GM21619 (cell line): ENCODE results near the gene ATP10A.

Source experiments
- ATAC-seq: cut with Tn5 transposase; IDR thresholded peaks from one replicate; pipeline ENCODE4 v1.9.1; 2021; ENCODE audit not compliant: unreplicated experiment

The ATP10A gene, protein sequence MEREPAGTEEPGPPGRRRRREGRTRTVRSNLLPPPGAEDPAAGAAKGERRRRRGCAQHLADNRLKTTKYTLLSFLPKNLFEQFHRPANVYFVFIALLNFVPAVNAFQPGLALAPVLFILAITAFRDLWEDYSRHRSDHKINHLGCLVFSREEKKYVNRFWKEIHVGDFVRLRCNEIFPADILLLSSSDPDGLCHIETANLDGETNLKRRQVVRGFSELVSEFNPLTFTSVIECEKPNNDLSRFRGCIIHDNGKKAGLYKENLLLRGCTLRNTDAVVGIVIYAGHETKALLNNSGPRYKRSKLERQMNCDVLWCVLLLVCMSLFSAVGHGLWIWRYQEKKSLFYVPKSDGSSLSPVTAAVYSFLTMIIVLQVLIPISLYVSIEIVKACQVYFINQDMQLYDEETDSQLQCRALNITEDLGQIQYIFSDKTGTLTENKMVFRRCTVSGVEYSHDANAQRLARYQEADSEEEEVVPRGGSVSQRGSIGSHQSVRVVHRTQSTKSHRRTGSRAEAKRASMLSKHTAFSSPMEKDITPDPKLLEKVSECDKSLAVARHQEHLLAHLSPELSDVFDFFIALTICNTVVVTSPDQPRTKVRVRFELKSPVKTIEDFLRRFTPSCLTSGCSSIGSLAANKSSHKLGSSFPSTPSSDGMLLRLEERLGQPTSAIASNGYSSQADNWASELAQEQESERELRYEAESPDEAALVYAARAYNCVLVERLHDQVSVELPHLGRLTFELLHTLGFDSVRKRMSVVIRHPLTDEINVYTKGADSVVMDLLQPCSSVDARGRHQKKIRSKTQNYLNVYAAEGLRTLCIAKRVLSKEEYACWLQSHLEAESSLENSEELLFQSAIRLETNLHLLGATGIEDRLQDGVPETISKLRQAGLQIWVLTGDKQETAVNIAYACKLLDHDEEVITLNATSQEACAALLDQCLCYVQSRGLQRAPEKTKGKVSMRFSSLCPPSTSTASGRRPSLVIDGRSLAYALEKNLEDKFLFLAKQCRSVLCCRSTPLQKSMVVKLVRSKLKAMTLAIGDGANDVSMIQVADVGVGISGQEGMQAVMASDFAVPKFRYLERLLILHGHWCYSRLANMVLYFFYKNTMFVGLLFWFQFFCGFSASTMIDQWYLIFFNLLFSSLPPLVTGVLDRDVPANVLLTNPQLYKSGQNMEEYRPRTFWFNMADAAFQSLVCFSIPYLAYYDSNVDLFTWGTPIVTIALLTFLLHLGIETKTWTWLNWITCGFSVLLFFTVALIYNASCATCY (N-terminal part only)

DNA sequence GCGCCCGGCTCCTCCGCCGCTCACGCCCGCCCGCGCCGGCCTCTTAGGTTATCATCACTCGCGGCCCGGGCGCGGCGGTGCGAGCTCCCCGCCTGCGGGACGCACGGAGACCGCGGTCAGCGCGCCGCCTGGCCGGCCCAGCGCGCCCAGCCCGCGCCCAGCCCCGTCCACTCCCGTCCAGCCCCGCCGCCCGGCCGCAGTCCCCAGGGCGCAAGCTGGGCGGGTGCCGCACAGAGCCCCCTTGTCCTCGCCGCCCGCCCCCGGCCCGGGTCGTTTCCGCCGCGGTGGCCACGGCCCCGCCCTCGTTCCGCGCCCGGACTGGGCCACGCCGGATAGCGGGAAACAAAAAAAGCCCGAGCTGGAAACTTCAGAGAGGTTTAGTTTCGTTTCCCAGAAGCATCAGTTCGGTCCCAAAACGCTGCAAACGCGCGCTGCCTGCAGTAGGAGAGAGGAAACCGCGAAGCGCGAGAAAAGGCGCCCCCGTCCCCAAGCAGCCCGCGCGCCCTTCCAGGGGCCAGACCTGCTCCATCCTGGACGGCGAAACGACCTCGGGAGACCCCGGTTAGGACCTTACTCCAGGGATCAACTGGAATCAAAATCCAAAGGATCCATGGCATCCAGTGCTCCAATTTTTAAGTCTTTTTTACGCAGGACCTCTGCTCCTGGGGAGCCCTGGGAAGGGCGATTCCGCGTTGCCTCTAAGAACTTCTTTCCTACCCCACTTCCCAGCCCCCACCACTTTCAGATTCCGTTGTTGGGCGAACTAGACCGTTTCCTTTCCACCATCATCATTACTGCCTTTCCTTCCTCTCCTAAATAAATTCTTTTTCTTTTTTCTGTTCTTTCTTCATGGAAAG is at the start of gene ATP10A:
Gene ATP10A (minus strand): TSS at position 217 of the 857 bp plus-strand sequence. CDS start 231 bp downstream, outside the sequence.
- ATAC-seq = no peak

DNA sequence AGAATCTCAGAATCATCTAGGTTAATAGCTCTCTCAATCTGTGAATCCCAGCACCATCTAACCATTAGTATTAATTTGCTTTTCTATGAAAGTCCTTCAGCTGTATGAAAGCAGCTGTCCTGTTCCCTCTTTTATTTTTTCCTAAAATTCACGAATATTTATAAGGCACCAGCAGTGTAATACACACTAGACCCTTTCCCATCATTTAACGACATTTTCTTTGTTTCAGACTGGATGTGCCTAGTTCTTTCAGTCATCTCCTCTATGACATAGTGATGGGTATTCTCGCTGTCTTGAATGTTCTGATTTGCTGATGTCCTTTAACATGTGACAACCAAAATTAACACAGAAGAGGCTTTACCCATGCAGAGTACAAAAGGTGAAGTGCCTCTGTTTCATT is 48.9 kb upstream of the ATP10A start:
- no peak for ATAC-seq

DNA sequence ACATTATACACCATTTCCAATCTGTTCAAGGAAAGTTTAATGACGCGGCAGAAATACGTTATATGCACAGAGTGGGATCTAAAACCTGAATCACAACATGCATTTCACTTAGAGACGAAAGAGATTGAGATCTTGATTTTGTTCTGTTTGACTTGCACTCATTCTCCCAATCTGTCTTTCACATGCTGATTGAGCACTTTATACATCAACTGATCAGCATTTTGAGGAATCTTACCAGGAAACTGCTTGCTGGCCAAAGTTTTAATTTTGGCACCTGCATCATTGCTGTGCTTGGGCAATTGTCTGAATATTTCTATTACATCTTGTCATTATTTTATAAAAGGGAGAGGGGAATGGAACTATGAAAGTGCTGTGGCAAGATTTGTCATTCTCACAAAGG is 47.7 kb upstream of the ATP10A start:
- ATAC-seq = no peak

DNA sequence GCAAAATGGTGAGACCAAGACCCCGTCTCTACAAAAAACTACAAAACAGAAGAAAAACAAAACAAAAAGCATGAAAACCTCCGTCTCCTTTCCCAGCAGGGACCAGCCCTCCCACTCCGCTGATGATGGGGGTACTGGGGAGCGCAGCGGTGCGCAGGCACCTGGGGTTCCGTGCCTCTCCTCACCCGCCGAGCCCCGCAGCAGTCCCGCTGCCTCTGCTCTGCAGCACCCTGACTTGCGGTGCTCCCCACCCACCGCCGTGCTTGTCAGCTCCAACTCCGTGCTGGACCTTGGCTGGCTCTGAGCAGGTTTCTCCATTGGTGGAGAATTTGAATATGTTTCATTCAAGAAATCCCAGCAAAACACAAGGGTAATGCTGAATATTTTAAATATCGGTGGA is 46.7 kb upstream of the ATP10A start:
- ATAC-seq = no peak

DNA sequence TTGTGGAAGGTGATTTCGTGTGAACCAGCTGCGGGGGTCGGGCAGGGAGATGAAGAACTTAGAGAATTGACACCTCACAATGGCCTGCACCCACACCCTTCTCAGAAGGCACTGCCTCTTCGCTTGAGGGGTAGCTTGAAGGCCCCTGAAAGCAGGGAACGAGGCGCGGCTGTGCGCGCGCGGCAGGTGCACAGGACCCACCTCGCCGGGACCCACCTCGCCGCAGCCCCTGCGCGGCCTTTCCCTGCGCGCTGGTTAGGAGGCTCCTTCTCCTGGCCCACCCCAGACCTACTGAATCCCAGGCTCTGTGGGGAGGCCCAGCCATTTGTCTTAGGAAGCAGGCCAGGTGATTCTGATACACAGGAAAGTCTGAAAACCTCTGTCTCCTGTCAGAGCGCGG is 46.2 kb upstream of the ATP10A start:
- ATAC-seq = no peak

DNA sequence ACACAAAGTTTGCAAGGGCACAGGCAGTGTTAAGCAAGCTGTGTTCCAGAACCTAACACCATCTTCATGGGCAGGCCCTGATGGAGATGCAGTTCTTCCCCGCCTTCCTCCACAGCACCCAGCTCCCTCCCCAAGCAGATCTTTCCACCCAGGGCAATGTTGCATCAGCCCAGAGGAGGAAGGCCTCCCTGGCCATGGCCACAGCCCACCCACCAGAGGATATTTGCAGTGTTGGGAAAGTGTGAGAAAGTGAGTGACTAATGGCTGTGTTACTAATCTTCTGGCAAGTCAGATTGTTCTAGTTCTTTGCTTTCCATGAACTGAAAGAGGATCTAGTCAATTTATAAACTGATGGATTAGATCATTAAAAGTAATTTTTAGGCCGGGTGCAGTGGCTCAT is 42.0 kb upstream of the ATP10A start:
- no peak for ATAC-seq

DNA sequence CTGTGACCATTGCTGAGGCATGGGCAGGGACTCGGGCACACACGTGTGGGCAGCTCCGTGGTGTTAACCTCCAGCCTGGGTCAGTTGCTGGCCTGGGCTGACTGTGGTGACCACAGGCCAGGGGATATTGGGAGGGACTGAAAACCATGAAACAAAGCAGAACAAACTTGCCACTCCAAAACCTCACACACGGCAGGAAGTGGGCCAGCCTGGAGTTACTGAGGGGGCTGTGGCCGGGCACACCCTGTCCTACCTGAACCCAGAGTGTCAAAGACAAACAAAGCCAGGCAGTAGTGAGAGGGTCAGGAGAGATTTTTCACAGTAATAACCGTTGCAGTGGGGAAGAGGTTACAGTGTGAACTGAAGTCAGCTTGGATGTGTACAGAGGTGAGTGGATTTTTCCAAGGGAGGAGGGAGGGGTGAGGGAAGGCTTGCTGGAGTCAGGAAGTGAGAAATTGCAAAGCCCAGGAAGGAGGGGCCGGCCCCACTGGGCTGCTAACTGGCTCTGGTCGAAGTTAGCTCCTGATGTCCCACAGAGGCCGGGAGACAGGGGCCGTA is 40.0 kb upstream of the ATP10A start:
- no peak for ATAC-seq

DNA sequence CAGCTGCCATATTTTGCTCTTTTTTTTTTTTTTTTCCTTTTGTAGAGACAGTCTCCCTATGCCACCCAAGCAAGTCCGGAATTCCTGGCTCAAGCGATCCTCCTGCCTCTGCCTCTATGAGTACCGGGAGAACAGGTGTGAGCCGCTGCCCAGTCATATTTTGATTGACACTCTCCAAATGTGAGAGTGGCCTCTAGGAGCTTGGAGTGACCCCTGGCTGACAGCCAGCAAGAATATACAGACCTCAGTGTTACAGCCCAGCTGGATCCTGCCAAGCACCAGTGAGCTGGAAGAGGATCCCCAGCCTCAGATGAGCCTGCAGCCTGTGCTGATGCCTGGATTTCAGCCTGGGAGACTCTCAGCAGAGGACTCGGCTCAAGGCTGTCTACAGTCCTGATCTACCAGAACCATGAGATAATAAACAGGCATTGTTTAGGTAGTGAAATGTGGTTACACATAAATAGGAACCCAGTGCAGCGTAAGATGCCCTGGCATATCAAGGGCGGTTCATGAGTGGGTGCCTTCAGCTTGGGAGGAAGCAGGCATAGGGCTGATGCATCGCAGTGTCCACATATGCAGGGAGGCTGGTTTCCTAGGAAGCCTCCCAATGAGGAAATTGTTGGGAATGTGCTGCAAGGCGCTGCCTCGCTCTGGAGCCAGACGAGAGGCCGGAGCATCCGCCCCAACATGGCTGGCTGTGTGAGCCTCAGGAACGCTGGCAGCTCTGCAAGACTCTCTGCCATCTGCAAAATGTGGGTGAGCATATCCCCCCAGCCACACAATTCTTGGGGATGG is 38.9 kb upstream of the ATP10A start:
- no peak for ATAC-seq

DNA sequence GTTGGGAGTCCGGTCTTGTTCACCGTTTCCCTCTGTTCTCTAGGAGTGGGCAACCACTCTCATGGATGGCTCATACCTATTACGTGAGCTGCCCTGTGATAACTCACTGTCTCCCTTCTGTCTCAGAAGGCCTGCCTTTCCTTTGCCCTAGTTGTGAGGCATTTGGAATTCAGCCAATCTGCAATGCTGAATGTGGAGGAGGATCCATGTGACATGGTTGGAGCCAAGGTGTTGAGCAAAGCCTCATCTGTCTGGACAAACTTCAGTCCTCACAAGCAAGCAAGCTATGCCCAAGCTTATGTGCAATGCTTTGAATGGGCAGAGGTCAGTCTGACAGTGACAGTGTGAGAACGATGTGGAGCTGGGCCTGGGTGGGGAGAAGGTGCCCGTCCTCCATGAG is 37.8 kb upstream of the ATP10A start:
- no peak for ATAC-seq

DNA sequence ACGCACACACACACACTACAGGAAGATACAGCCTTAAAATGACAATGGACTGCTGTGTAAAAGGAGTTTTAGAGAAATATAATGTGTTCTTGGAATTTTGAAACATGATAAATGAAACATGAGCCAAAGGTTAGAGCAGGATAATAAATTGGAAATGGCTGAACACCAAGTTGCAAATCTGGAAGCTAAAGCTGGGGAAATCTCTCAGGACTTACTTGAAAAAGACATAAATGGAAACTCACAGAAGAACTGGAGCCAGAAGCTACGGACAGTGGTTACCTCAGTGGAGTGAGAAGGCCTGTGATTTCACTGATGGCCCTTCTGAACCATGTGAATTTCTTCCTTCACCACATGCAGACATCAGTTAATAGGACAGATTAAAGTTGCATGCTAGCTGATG is 37.3 kb upstream of the ATP10A start:
- no peak for ATAC-seq

DNA sequence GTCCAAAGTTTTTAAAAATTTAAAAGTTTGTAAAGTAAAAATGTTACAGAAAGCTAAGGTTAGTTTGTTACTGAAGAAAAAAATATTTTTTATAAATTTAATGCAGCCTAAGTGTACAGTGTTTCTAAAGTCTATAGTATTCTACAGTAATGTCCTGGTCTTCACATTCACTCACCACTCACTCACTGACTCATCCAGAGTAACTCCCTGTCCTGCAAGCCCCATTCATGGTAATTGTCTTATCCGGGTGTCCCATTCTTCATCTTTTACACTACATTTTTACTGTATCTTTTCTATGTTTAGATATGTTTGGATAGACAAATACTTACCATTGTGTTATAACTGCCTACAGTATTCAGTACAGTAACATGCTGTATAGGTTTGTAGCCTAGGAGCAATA is 36.7 kb upstream of the ATP10A start:
- ATAC-seq = no peak

DNA sequence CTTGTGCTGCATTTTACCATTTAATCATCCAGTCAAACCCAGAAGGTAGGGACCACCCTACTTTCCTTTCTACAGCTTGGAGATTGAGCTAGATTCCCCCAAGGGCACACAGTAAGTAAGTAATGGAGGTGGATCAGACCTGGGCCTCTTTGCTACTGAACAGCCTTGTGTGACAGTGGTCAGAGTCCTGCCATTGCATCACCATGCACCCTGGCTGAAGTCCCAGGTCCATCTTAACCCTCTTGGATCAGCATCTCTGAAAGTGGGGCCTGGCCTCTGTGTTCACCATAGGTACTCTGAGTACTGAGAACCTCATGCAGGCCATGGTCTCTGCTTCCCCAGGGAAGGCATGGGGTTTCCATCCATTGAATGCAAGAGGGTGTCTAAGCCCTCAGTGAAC is 34.5 kb upstream of the ATP10A start:
- ATAC-seq = no peak

DNA sequence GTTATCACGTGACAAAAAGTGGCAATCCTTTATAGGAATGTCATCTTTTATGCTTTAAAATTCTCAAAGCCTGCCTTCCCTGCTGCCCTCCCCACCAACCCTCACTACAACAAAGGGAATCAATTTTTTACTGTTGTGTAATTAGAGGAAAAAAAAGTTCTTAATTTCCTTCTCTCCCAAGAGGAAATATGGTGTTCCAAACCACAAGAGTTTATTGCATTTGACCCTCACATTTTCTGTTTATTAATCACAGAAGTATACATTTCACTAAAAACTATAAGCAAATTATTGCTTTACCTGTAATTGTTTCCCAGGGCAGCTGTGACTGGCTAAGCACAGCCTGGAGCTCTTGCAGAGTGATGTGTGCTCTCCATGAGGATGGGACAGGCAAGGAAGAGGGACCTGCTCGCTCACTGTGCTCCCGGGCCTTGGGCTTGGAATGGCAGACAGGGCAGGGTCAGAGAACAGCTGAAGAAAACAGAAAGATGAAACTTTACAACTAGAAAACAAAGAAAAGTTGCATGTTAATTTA is 31.3 kb upstream of the ATP10A start:
- no peak for ATAC-seq

DNA sequence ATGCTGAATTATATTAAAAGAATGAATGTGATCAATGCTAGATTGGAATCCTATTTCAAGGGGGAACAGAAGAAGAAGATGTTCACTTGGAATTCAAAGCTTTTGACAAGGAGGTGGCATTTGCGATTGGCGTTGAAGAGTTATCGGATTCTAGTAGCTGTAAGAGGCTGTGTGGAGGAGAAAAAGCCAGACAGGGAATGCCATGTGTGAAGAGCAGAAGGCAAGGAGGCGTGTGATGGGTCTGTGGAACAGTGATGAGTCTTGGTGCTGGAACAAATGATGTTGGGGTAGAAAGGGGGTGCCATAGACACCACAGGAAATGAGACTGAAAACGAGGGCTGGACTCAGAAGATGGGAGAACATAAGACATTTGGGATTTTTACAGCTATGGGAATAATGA is 30.5 kb upstream of the ATP10A start:
- ATAC-seq = no peak

DNA sequence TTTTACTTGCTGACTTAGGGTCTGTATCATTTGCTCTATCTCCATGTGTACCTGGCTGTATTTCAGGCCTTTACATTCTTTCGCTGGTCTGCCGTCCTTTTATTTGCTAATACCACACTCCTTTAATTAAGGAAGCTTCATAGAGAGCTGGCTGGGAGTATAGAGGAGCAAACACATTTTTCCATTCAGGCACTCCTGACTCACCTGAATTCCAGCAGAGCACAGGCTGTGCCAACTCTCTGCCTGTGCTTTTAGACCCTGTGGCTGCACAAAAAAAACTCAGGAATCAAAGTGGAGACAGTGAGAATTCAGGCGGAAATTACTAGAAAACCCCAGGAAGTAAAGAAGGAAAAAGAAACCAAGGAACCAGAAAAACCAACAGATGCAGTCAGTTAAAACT is 29.0 kb upstream of the ATP10A start:
- ATAC-seq = no peak

DNA sequence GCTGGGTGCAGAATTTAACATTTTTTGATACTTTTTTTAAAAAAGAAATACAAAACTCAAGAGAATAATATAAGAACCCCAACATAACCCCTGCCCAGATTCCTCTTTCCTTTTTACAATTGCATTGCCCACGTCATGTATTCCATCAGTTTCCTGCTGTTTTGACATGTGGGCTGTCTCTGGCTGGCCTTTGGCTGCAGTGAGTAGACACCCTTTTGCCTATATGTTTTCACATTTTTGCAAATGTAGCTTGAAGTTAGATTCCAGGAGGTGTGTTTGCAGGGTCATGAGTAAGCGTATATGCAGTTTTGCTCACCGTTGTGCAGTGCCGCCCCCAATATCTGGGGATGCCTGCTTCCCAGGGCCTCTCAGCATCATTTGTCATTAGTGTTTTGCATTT is 28.0 kb upstream of the ATP10A start:
- ATAC-seq = no peak

DNA sequence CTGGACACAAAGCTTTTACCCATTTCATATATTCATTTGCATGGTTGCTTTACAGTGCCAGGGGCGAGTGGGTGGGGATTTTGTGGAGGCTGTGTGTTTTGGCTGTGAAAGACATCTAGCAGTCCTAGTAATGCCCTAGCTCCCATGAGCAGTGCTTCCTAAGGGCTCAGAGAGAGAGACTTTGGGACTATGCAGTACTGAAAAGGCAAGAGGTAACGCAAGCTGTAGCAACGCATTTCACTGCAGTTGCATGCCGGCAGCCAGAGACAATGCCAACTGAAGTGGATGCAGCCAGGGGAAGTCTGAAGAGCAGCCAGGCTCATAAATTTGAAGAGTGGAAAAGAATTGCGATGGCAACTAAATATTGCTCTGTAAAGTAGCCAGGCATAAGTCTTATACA is 27.4 kb upstream of the ATP10A start:
- no peak for ATAC-seq

DNA sequence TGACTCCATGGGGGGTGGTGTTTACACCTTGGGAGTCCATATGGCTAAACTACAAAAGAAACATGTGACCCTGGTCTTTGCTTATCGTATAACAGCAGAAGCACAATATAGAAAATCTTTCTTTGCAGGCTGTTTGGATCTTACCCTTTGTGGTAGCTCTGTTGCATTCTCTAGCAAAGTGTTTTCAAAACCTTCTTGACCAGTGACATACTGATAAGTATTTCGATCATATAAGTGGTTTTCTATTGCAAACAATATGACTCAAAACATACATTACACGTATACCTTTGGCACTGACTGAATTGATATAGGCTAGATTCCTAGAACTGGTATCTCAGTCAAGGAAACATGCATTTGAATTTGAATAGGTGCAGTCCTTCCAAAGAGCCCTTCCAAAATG is 24.7 kb upstream of the ATP10A start:
- no peak for ATAC-seq

DNA sequence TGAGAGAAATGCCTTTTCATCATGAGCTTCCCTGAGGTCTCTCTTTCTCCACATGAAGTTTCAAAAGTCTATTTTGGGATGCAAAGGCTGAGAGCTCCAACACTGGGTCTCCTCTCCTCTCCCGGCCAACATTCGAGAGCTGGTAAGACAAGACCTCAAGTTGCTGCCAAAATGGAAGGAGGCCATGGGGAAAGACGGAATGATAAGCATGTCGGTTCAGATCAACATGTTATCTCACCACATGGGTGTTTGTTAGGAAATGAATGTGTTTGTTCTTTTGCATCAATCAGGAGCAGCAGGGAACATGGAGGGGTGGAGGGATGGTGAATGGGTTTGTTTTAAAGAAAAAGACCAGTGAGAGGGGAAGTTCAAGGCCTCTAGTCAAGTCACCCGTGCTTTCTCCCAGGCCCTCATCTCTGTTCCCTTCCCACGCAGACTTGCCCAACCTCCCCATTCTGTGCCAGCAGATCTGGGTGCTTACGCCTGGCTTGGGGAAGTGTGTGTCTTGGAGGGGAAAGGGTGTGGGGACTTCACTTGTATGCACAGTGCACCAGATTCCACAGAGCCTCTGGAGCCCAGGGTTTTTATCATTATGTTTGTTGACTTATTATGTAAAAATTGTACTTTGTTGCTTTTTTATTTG is 23.5 kb upstream of the ATP10A start:
- ATAC-seq = no peak
